ENCODE data around the gene IGFL2.
"Not testable (repeated sequence)": the region's sequence is repeated elsewhere in the genome, so short reads cannot be mapped to it uniquely, and the experiment has no call there.

The IGFL2 gene

GRCh38 chr19:46142294-46142693, 5.7 kb upstream of the IGFL2 start:
- DNase-seq (ENCODE audit: low read depth) = no peak

DNA sequence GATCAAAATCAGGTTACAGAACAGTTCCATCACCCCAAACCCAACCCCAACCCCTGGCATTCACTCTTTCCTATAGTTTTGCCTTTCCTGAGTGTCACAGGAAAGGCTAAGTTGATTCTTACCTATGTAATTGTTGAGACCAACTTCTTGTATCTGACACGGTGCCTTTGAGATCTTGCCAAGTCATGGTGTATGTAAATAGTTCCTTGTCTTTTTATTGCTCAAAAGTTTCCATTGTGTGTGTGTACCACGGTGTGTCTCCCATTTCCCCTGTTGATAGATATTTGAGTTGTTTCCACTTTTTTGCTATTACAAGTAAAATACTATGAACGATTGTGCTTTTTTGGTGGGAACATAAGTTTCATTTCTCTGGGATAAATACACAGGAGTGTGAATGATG, 3.3 kb upstream of the IGFL2 start:
- DNase-seq (ENCODE audit: low read depth) = no peak

- DNase-seq (ENCODE audit: low read depth) = no peak
Measured at GRCh38 chr19:46147166-46147740, 785 bp upstream of the IGFL2 start.

DNA sequence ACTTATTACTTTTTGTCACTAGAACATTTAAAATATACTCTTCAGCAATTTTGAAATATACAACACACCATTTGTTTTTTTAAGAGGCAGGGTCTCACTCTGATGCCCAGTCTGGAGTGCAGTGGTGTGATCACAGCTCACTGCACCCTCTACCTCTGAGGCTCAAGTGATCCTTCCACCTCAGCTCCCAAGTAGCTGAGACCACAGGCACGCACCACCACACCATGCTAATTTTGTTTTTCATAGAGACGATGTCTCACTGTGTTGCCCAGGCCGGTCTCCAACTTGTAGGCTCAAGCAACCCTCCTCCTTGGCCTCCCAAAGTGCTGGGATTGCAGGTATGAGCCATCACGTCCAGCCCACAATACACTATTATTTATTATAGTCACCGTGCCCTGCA, 2.6 kb downstream of the IGFL2 start:
- DNase-seq (ENCODE audit: low read depth) = no peak

GRCh38 chr19:46155237-46155636, 7.2 kb downstream of the IGFL2 start:
- DNase-seq (ENCODE audit: low read depth) = no peak

DNA sequence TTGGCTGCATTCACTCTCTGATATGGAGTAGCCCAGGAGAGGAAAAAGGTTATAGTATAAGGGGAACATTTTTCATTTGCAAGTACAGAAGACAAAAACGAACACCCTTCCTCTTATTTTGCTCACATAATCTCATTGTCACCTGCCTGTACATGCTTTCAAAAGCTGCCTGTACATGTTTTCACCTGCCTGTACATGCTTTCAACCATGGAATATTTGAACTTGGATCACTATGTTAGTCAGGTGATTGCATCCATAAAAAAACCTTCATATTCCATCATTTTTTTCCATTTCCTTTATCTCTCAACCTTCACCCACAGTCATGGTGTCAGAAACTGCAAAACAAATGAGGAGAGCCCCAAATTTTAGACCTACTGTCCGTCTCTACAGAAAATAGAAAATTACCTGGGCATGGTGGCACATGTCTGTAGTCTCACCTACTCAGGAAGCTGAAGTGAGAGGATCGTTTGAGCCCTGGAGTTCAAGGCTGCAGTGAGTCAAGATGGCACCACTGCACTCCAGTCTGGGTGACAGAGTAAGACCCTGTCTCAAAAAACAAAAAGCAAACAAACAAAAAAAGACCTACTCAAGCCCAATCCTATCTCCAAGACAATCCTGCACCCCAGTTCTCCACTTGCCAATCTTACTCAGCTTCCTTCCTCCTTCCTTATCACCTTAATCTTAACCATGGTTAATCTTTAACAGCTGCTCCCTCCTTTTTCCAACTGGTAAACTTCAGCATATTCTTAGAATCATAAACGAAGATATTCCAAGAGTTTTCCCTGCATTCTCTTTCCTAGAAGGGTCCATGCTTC, 11.6 kb downstream of the IGFL2 start:
- DNase-seq (ENCODE audit: low read depth) = no peak

DNA sequence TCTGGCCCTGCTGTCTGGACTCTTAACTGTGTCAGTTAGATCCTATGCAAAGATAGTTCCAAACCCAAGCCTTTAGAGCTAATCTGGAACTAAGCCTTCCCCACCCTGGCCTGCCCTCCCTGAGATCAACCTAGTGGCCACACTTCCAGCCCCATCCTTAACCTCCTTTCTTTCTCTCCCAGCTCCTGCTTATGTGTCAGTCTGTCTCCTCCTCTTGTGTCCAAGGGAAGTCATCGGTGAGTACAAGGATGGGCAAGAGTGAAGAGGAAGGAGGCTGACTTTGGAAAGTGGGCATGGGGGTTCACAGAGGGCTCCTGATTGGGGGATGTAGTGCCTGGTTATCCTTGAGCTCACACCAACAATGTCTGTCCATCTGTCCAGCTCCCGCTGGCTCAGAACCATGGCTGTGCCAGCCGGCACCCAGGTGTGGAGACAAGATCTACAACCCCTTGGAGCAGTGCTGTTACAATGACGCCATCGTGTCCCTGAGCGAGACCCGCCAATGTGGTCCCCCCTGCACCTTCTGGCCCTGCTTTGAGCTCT, 12.3 kb downstream of the IGFL2 start:
- no peak for DNase-seq (ENCODE audit: low read depth)

DNA sequence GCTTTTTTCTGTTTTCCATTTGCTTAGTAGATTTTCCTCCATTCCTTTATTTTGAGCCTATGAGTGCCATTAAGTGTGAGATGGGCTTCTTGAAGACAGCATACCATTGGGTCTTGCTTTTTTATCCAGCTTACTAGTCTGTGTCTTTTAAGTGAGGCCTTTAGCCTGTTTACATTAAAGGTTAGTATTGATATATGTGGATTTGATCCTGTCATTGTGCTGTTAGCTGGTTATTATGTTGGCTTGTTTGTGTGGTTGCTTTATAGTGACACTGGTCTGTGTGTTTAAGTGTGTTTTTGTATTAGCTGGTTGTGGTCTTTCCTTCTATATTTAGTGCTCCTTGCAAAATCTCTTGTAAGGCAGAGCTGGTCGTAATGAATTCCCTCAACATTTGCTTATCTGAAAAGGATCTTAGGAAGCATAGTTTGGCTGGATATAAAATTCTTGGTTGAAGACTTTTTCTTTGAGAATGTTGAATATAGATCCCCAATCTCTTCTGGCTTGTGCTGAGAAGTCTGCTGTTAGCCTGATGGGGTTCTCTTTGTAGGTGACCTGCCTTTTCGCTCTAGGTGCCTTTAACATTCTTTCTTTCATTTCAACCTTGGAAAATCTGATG, 13.7 kb downstream of the IGFL2 start:
- DNase-seq (ENCODE audit: low read depth) = not testable (repeated sequence)

GRCh38 chr19:46162731-46163130, 14.7 kb downstream of the IGFL2 start:
- no peak for DNase-seq (ENCODE audit: low read depth)

- DNase-seq (ENCODE audit: low read depth) = no peak
Measured at GRCh38 chr19:46173886-46174480, 25.9 kb downstream of the IGFL2 start.

GRCh38 chr19:46176116-46176860, 28.2 kb downstream of the IGFL2 start:
- DNase-seq (ENCODE audit: low read depth) = no peak

- no peak for DNase-seq (ENCODE audit: low read depth)
Measured at GRCh38 chr19:46179076-46179759, 31.2 kb downstream of the IGFL2 start.

DNA sequence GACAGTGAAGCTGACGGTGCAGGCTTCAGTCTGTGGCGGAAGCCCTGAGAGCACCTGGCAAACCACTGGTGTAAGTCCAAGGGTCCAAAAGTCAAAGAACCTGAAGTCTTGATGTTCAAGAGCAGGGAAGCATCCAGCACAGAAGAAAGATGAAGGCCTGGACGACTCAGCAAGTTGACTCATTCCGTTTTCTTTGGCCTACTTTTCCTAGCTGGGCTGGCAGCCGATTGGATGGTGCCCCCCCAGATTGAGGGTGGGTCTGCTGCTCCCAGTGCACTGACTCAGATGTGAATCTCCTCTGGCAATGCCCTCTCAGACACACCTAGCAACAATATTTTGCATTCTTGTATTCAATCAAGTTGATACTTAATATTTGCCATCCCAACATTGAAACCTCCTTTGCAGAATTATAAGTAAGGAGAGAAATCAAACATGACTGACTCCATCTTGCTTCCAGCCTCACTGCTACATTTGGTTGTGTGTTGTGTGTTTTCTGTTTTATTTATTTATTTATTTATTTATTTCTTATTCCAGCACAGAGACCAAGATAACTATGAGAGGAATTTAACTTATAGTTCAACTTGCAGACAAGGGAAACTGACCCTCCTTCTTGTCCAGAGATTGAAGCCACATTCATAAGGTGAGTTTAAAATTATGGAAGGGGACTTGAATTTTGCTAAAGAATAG, 32.8 kb downstream of the IGFL2 start:
- DNase-seq (ENCODE audit: low read depth) = no peak

- DNase-seq (ENCODE audit: low read depth) = no peak
Measured at GRCh38 chr19:46181388-46181779, 33.3 kb downstream of the IGFL2 start.

DNA sequence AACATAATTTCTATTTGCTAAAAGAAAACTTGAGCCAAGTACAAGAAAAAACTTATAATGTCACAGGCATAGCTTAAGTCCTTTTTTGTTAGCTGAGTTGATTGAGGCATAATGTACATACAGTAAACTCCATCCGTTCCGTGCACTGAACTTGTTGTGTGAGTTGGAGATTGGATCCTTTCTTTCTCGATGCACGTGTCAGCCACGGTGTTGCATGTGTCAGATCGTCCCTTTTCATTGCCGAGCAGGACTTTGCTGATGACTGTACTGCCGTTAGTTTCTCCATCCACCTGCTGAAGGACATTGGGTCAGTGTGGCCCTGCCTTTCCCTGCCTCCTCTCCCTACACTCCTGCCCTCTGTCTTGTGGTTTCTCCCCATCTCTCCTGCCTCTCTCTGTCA, 34.4 kb downstream of the IGFL2 start:
- no peak for DNase-seq (ENCODE audit: low read depth)

GRCh38 chr19:46184775-46185710, 37.0 kb downstream of the IGFL2 start:
- DNase-seq (ENCODE audit: low read depth) = not testable (repeated sequence)

- DNase-seq (ENCODE audit: low read depth) = no peak
Measured at GRCh38 chr19:46186101-46186716, 38.2 kb downstream of the IGFL2 start.

DNA sequence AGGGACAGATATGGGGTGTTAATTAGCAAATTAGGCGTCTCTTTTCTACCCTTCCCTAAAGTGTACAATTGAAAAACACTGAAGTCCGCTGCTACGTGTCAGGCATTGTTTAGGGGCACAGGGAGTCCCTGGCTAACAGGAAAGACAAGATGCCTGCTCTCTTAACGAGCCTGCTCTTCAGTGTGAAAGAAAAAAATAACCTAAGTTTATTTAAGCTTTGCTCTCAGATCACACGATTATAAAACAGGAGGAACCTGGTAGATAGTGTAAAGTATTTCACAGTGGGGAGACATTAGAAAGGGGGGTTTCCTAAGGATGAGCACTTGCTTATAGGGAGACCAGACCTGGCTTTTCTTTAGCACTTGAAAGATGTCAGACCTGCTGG, 38.7 kb downstream of the IGFL2 start:
- DNase-seq (ENCODE audit: low read depth) = no peak

Data from stimulated activated CD8-positive, alpha-beta memory T cell treated with anti-CD3 and anti-CD28 coated beads, Interleukin-15, amount 100 ng/mL, for 24 hours (primary cell).